Endothelial cell of umbilical vein (primary cell): ENCODE results near the gene BBS2. TPM values are rescaled to one million over a fixed set of nuclear protein-coding genes. Genes with fewer than 3 reads are reported as not detected.

ENCODE experiments used
- BruUV-seq: library from RNA; stranded (reverse); fragments of 400-500 nt; replicated peaks from 2 replicates; lab custom pipeline; 2021; lab: Mats Ljungman, UMichigan
- CTCF ChIA-PET: fragments of 300-600, 350-600 bp; sonication (Branson Sonifier 250); formaldehyde crosslinking; loops from one replicate; lab custom pipeline; 2021; ENCODE audit warnings: antibody characterized with exemption, inconsistent platforms; lab: Charles Lee
- POLR2A ChIA-PET: fragments of 300-600, 350-600 bp; sonication (Branson Sonifier 250); formaldehyde crosslinking; loops from one replicate; lab custom pipeline; 2021; ENCODE audit warnings: antibody characterized with exemption, inconsistent platforms; lab: Charles Lee
- DNase-seq: peaks from one replicate; pipeline ENCODE4 v3.0.0-alpha.2; 2011; ENCODE audit warnings: low read depth, low spot score
- FAIRE-seq: peaks from 2 replicates; lab custom pipeline; 2011; peaks lifted over from hg19 to GRCh38; lab: Jason Lieb, UNC
- H2AFZ ChIP-seq: 2 replicates; pipeline ENCODE4 v1.6.0; 2012; ENCODE audit warnings: low read depth, low read length, control low read depth, inconsistent platforms
- H3K27ac ChIP-seq: 2 replicates; pipeline ENCODE4 v1.5.1; 2011; ENCODE audit warnings: low read depth, mild to moderate bottlenecking, control low read depth, low read length, moderate library complexity; ENCODE audit not compliant: insufficient read depth
- H3K27me3 ChIP-seq, 2 experiments: 2 replicates each; pipeline versions ENCODE4 v1.6.0 to v1.6.1; 2011; ENCODE audit warnings: low read length in 2 of 2, mixed read lengths in 1 of 2; ENCODE audit not compliant: control insufficient read depth in 2 of 2, insufficient read depth in 2 of 2
- H3K36me3 ChIP-seq, 2 experiments: 2 replicates in 1 of 2; 3 replicates in 1 of 2; pipeline ENCODE4 v1.5.1; 2011; ENCODE audit warnings: low read length in 2 of 2, mild to moderate bottlenecking in 1 of 2, moderate library complexity in 1 of 2; ENCODE audit not compliant: control insufficient read depth in 2 of 2, insufficient read depth in 2 of 2; ENCODE audit errors: extremely low read depth in 1 of 2
- H3K4me1 ChIP-seq: 3 replicates; pipeline ENCODE4 v1.5.1; 2011; ENCODE audit warnings: mild to moderate bottlenecking, low read length; ENCODE audit not compliant: control insufficient read depth, insufficient read depth; ENCODE audit errors: extremely low read depth
- H3K4me2 ChIP-seq: 2 replicates; pipeline ENCODE4 v1.6.1; 2011; ENCODE audit warnings: low read length, control low read depth, mixed read lengths; ENCODE audit not compliant: insufficient read depth
- H3K4me3 ChIP-seq, 3 experiments: fragments of 200-600 bp in 1 of 3; sonication (generic), shearing (Covaris generic) in 1 of 3; replicated peaks in 1 of 3; 2 replicates each; pipeline ENCODE4 v1.5.1; 2011 to 2016; ENCODE audit warnings: control low read depth in 3 of 3, low read length in 3 of 3, mild to moderate bottlenecking in 2 of 3, inconsistent platforms in 1 of 3, low read depth in 1 of 3, moderate library complexity in 1 of 3; ENCODE audit not compliant: insufficient read depth in 1 of 3
- H3K79me2 ChIP-seq: 2 replicates; pipeline ENCODE4 v1.6.0; 2012; ENCODE audit warnings: low read length, inconsistent platforms; ENCODE audit not compliant: control insufficient read depth, insufficient read depth
- H3K9ac ChIP-seq: replicated peaks from 2 replicates; pipeline ENCODE3; 2011; ENCODE audit warnings: low read length, control low read depth; ENCODE audit not compliant: insufficient read depth; ENCODE audit errors: extremely low read depth
- H3K9me1 ChIP-seq: replicated peaks from 3 replicates; pipeline ENCODE4 v1.6.0; 2011; ENCODE audit warnings: mild to moderate bottlenecking, low read length; ENCODE audit not compliant: control insufficient read depth, insufficient read depth; ENCODE audit errors: extremely low read depth
- H3K9me3 ChIP-seq: replicated peaks from 2 replicates; pipeline ENCODE4 v1.5.1; 2012; ENCODE audit warnings: low read length, inconsistent platforms; ENCODE audit not compliant: control insufficient read depth, insufficient read depth
- H4K20me1 ChIP-seq: replicated peaks from 2 replicates; pipeline ENCODE3; 2011; ENCODE audit warnings: mild to moderate bottlenecking, low read length; ENCODE audit not compliant: control insufficient read depth, insufficient read depth; ENCODE audit errors: extremely low read depth
- CTCF ChIP-seq, 2 donors: IDR thresholded peaks; 1 replicate in 1 of 2; 2 replicates in 1 of 2; pipeline ENCODE4 v1.5.1; 2011; ENCODE audit warnings: low read length in 2 of 2, mild to moderate bottlenecking in 2 of 2, moderate library complexity in 2 of 2, control low read depth in 1 of 2, inconsistent platforms in 1 of 2, low read depth in 1 of 2; ENCODE audit not compliant: insufficient read depth in 1 of 2; ENCODE audit errors: extremely low read depth in 1 of 2
- EZH2 ChIP-seq: IDR thresholded peaks from 2 replicates; pipeline ENCODE4 v1.6.1; 2012; ENCODE audit warnings: borderline replicate concordance, low read depth, mild to moderate bottlenecking, moderate library complexity, low read length, inconsistent platforms; ENCODE audit not compliant: severe bottlenecking
- FOS ChIP-seq: IDR thresholded peaks from 2 replicates; pipeline ENCODE4 v1.6.1; 2011; ENCODE audit warnings: mild to moderate bottlenecking, low read length, moderate library complexity, borderline replicate concordance; ENCODE audit not compliant: insufficient read depth
- GATA2 ChIP-seq: IDR thresholded peaks from 2 replicates; pipeline ENCODE4 v1.7.0; 2011; ENCODE audit warnings: low read depth, mild to moderate bottlenecking, moderate library complexity, mixed read lengths, low read length; ENCODE audit not compliant: insufficient read length, insufficient read depth
- JUN ChIP-seq: IDR thresholded peaks from 2 replicates; pipeline ENCODE4 v1.6.1; 2011; ENCODE audit warnings: borderline replicate concordance, low read depth; ENCODE audit not compliant: insufficient read length, insufficient read depth
- MAX ChIP-seq: IDR thresholded peaks from 2 replicates; pipeline ENCODE4 v1.6.1; 2011; ENCODE audit not compliant: insufficient read depth, insufficient read length
- MYC ChIP-seq: IDR thresholded peaks from one replicate; pipeline ENCODE4 v1.6.1; 2011; ENCODE audit warnings: mild to moderate bottlenecking, low read depth, low read length
- POLR2A ChIP-seq: IDR thresholded peaks from 2 replicates; pipeline ENCODE4 v1.6.1; 2012; ENCODE audit warnings: low read depth, mild to moderate bottlenecking, control low read depth, low read length
- POLR2AphosphoS5 ChIP-seq: IDR thresholded peaks from 2 replicates; pipeline ENCODE4 v1.6.1; 2012; ENCODE audit warnings: low read depth, mild to moderate bottlenecking, control low read depth, low read length, moderate library complexity; ENCODE audit not compliant: insufficient read depth
- dilution Hi-C: fragments of 300-500 bp; cut with MboI; formaldehyde crosslinking; loops from one replicate; pipeline ENCODE4 v1.15.0; 2019; ENCODE audit warnings: low sequenced_read_pairs; ENCODE audit not compliant: extremely low pct_ligation_motif_present
- intact Hi-C: fragments of 100-400 bp; cut with micrococcal nuclease; formaldehyde crosslinking; loops from one replicate; pipeline ENCODE4 v1.10.0; 2022
- polyA plus RNA-seq, 4 experiments: library from polyadenylated mRNA; depleted of rRNA in 3 of 4; stranded (reverse) in 3 of 4; unstranded in 1 of 4; fragments of >200 nt; gene quantifications; 2 replicates each; pipeline versions ENCODE4 v1.2.1 to v1.2.3, GENCODE V29; 2011 to 2012; ENCODE audit warnings: missing spikeins in 1 of 4
- total RNA-seq: library from RNA; stranded (reverse); gene quantifications from 2 replicates; pipeline ENCODE4 v1.2.3, GENCODE V29; 2021

BBS2 gene
- total and polyA plus RNA-seq, 2 donors (not counting 3 experiments of a cell fraction or from before 2014, with no cell fraction given) = 37.6 to 44.8 TPM

DNA sequence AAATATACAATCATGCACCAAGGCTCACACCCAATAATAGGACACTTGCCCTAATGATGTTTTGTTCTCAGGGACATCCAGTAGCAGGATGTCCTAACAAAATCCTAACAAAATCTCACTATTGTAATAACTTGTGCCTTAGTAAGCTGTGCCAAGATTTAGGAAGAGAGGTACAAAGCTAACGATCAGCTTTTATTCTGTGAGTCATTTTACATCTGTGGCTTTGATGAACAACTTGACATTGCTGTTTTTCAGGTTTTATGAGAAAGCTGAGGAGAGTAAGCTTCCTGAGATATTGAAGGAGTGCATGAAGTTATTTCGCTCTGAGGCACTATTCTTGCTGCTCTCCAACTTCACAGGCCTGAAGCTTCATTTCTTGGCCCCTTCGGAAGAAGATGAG, 49.6 kb downstream of the BBS2 start:
- no peak for FAIRE-seq
- no peak for DNase-seq
- no peak overlapping the region for H3K4me3 ChIP-seq
- no peak overlapping the region for H3K4me2 ChIP-seq
- BruUV-seq = no TSS peak
- POLR2A ChIA-PET = no interaction called here
- CTCF ChIA-PET = no interaction called here
- H3K36me3 ChIP-seq = peaks cover 25 to 45% of the 10 kb centered on the region in 2 experiments
- TF ChIP-seq POLR2A = no peak
- no peak for TF ChIP-seq JUN
- TF ChIP-seq CTCF (IDR thresholded peaks at IDR 0.05; ENCODE audit: extremely low read depth in 1 of 2, insufficient read depth in 1 of 2, low read depth in 1 of 2, low read length in 2 of 2) = no peak
- TF ChIP-seq MYC = no peak
- no peak for TF ChIP-seq POLR2AphosphoS5
- no peak for TF ChIP-seq GATA2
- no peak for TF ChIP-seq EZH2
- TF ChIP-seq MAX = no peak
- no peak for TF ChIP-seq FOS
- H3K9me3 ChIP-seq = no peaks in the 10 kb centered on the region
- H2AFZ ChIP-seq = no peak overlapping the region
- intact Hi-C loops = loop anchor here (10.0 kb wide), 1 partner anchor 235 kb away; no protein-coding TSS in a partner anchor
- no peaks in the 10 kb centered on the region for H3K79me2 ChIP-seq
- no peak overlapping the region for H3K9ac ChIP-seq
- H3K4me1 ChIP-seq = no peaks in the 10 kb centered on the region
- dilution Hi-C loops = no loop called here
- no peak overlapping the region for H3K27ac ChIP-seq
- no peaks in the 10 kb centered on the region for H3K27me3 ChIP-seq
- H3K9me1 ChIP-seq = peaks cover 2% of the 10 kb centered on the region
- H4K20me1 ChIP-seq = no peaks in the 10 kb centered on the region
